ENCODE measurements around the gene RAB9A.

The RAB9A gene

GRCh38 chrX:13750812-13751211 lies 61.9 kb downstream of the RAB9A start:
- DNase-seq (ENCODE audit: low read depth) = no peak
- no peak overlapping the region for H3K4me3 ChIP-seq (ENCODE audit: control insufficient read depth, low read depth, low read length)
- TF ChIP-seq CTCF (conservative IDR thresholded peaks at IDR 0.05; ENCODE audit: control insufficient read depth, insufficient read depth, low read depth, low read length) = no peak

GRCh38 chrX:13752141-13752540 lies 63.2 kb downstream of the RAB9A start:
- no peak overlapping the region for H3K4me3 ChIP-seq (ENCODE audit: control insufficient read depth, low read depth, low read length)
- no peak for TF ChIP-seq CTCF (conservative IDR thresholded peaks at IDR 0.05; ENCODE audit: control insufficient read depth, insufficient read depth, low read depth, low read length)
- DNase-seq (ENCODE audit: low read depth) = no peak

GRCh38 chrX:13752646-13753045 lies 63.7 kb downstream of the RAB9A start:
- no peak for TF ChIP-seq CTCF (conservative IDR thresholded peaks at IDR 0.05; ENCODE audit: control insufficient read depth, insufficient read depth, low read depth, low read length)
- no peak for DNase-seq (ENCODE audit: low read depth)
- H3K4me3 ChIP-seq (ENCODE audit: control insufficient read depth, low read depth, low read length) = no peak overlapping the region

DNA sequence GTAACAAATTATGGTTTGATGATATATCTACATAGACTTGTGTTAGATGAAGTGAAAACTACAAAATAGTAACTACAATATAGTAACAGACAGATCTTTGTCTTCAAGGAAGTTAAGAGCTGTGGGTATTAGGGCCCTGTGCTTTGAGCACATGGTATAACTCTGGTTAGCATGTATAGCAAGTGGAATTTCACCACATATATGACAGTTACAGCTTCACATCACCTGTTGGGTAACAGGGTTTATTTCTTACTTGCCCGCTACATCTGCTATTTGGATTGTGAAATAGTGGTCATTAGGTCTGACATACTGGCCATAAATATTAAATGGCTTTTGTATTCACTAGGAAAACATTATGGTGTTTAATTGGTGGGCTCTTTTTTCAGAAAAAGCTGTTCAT lies 65.8 kb downstream of the RAB9A start:
- DNase-seq (ENCODE audit: low read depth) = no peak
- no peak for TF ChIP-seq CTCF (conservative IDR thresholded peaks at IDR 0.05; ENCODE audit: control insufficient read depth, insufficient read depth, low read depth, low read length)
- no peak overlapping the region for H3K4me3 ChIP-seq (ENCODE audit: control insufficient read depth, low read depth, low read length)

DNA sequence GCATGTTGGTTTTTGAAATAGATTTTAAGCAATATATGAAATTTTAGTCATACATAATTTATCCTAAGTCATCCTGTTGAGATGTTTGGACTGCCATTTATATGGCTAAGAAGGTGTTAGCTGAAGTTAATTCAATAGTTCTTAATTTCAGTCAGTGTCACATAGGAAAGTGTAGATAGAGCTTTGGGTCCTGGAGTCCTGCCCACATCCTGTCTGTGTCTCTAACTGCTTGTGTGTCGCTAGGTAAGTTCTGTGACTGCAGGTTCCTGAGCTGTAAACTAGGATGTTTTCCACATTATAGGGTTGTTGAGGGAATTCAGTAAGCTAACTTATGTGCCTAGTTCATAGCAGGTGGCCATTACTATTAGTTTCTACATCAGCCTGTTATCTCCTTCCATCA lies 66.3 kb downstream of the RAB9A start:
- H3K4me3 ChIP-seq (ENCODE audit: control insufficient read depth, low read depth, low read length) = no peak overlapping the region
- no peak for TF ChIP-seq CTCF (conservative IDR thresholded peaks at IDR 0.05; ENCODE audit: control insufficient read depth, insufficient read depth, low read depth, low read length)
- DNase-seq (ENCODE audit: low read depth) = no peak

- TF ChIP-seq CTCF (conservative IDR thresholded peaks at IDR 0.05; ENCODE audit: control insufficient read depth, insufficient read depth, low read depth, low read length) = no peak
- no peak for DNase-seq (ENCODE audit: low read depth)
- no peak overlapping the region for H3K4me3 ChIP-seq (ENCODE audit: control insufficient read depth, low read depth, low read length)
Measured at GRCh38 chrX:13756381-13756780, 67.5 kb downstream of the RAB9A start.

GRCh38 chrX:13759152-13759718 lies 70.3 kb downstream of the RAB9A start:
- no peak overlapping the region for H3K4me3 ChIP-seq (ENCODE audit: control insufficient read depth, low read depth, low read length)
- TF ChIP-seq CTCF (conservative IDR thresholded peaks at IDR 0.05; ENCODE audit: control insufficient read depth, insufficient read depth, low read depth, low read length) = no peak
- DNase-seq (ENCODE audit: low read depth) = peak; percentile 36

All from fibroblast of mammary gland (primary cell).